HG03196 (cell line): Measurements from ENCODE around the gene KLHL29.

ENCODE experiments used
- ATAC-seq: cut with Tn5 transposase; IDR thresholded peaks from one replicate; pipeline ENCODE4 v1.9.1; 2021; ENCODE audit not compliant: unreplicated experiment

The KLHL29 gene

GRCh38 chr2:23526835-23527790 is 142.1 kb downstream of the KLHL29 start:
- no peak for ATAC-seq

- no peak for ATAC-seq
Measured at GRCh38 chr2:23528171-23528570, 143.2 kb downstream of the KLHL29 start.

DNA sequence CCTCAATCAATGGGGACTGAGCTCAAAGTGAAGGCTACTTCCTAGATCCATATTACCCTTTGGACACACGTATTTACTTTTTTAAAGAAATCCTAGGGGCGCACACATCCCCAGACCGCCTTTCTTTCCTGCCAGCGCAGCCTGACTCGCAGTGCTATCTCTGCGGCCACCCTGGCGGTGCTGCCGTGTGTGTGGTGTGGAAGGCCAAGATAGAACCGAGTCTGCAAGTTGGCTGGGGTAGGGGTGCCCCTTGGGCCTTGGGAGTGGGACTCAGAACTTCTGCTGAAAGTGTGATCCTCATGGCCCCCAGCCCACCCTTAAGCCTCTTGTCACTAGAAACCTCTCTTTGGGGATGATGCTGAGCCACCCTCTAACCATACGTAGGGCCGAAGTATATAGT is 143.7 kb downstream of the KLHL29 start:
- no peak for ATAC-seq

GRCh38 chr2:23529659-23530058 is 144.7 kb downstream of the KLHL29 start:
- no peak for ATAC-seq

DNA sequence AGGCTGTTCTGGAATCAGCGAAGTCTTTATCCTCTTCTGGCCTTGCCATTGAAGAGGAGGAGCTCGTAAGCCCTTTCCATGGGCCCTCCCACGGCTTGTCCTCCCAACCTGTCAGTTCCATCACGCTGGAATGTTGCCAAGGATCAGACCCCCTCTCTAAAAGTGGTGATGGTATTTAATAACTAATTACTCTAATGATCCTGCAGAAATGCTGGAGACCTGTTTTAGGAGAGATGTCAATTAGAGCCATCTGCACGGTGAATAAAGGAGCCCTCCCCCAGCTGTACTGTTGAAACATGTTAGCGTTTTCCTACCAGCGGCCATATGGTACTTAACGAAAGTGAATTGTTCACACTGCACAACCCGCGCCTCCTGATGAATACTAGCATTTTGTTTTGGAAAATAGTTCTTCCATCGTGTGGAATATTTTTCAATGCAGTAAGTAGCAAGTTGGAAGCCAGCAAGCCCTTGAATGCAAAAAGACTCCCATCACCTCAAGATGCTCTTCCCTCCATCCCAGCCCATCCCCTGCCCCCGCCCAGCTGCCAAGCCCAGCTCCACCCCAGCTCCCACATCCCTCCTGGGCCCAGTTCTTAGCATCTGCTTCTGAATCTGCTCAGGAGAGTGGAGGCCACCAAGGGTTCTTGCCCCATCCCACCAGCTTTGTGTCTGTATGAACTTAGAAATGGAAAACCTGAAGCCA is 145.4 kb downstream of the KLHL29 start:
- ATAC-seq: no peak

- ATAC-seq: no peak
Measured at GRCh38 chr2:23530909-23531276, 145.9 kb downstream of the KLHL29 start.

DNA sequence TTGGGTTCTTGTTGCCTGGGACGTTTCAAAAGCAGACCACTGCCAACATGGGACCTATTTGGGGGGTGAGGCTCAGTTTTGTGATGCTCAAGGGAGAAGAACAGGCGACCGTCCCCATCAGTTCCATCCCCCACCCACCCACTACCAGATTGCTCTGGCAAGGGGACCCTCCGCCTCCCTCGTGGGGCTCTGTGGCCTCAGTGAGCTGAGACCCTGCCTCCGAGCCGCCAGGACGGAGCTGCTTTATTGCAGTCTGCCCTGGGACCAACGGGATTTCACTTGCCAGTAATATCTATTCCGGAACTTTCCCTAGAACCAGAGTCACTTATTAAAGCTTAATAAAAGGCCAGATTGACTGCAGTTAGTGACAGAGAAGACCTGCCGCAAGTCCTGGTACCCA is 146.3 kb downstream of the KLHL29 start:
- ATAC-seq: no peak

DNA sequence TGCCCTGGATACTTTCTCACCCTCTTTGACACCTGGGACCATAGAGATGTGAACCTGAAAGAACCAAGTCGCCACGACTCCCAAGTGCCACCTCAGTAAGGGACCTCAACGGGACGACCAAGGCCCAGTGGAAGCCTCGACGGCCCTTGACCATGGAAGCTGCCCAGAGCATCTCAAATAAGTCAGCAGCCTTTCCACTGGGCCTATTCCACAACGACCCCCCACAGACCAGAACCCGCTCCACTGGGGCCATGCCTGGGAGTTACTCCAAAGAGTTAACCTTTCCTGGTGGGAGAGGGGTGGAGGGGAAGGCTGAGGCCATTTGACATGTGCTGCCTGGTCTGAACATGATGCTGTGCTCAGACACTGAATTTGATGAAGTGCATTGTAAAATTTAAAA is 146.9 kb downstream of the KLHL29 start:
- no peak for ATAC-seq

DNA sequence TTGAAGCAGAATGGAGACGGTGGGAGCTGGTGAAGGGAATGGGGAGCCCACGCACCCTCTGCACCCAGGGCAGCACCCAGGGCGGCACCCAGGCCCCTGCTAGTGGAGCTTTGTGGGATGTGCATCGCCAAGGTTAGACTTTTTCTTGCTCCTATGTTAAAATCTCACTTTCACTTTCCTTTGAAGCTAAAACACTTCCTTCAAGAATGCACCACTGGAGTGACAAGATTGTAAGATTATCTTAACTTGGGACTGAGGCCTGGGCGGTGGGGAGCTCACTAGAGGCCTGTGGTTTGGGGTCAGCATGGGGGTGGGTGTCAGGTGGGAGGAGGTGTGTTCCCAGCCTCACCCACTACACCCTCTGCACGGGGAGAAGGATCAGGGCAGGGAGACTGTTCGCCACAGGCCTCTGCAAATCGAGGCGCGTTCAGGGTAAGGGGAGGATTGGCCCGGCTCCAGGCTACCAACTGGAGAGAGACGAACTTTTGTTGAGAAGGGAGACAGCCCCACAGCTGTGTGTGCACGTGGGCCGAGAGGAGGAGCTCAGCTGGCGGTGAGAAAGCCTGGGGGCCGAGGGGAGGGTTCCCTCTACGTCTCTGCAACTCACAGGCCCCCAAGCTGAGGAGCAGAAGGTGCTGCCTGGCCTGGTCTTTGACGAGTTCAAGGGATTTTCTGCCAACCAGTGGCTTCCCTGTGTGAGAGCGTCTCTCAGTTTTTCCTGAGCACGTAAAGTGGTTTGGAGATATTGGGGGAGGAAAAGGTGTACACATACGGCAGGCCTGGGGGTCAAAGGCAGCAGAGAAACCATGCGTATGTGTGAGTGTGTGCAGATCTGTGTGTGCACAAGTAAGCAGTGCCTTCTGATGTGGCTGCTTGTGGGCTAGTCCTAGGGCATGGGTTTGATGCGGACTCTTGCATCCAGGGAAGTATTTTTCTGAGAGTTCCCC is 147.7 kb downstream of the KLHL29 start:
- no peak for ATAC-seq

- no peak for ATAC-seq
Measured at GRCh38 chr2:23533338-23533695, 148.3 kb downstream of the KLHL29 start.

DNA sequence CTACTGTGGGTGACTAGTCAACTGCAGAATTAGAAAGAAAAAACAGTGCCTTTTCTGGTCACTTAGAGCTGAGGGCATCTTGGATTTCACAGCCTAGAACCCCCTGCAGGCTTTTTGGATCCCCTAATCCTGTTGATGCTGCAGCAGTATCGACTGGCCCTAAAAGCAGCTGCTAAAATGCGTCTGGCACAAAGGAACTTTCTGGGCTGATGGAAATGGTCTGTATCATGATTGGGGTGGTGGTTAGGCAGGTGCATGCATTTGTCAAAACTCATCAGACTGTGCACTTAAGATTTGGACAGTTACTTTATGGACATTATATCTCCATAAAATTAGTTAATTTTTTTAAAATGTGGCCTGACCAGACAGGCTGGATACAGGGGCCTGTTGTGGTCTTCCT is 149.8 kb downstream of the KLHL29 start:
- no peak for ATAC-seq

DNA sequence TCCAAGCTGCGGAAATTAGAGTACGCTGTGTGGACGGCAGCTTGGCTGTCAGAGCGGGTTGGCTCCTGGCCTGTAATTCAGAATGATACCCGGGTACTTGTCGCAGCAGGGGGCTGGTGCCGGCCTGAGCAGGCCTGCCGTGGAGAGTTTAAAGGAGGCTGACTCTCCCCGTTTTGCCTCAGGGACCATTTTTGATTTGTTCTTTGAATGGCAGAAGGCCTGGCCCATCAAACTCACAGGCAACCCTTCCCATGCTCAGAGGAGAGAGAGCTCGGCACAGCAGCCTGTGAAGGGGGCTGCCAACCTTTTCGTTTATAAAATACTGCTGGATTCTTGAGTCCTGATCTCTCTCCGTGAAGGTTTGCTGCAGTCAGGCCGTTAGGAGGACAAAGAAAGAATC is 151.3 kb downstream of the KLHL29 start:
- ATAC-seq: no peak

GRCh38 chr2:23537991-23538390 is 153.0 kb downstream of the KLHL29 start:
- no peak for ATAC-seq

DNA sequence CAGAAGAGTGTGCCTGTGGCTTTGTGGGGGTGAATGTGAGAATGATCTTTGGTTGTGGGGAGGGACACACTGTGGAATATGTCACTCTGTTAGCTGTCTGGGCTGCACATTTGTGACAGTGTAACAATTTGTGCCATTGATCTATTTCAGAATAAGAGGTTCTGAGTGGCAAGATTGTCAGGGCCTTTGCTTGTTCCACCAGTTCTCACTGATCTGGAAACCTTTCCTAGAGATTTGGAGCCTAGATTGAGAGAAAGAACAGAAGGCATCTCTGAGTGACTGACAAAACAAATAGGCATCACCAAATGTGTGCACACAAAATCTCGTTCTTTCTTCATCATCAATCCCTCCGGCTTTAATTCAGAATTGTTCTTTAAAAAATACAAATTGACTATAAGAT is 153.6 kb downstream of the KLHL29 start:
- ATAC-seq: no peak

DNA sequence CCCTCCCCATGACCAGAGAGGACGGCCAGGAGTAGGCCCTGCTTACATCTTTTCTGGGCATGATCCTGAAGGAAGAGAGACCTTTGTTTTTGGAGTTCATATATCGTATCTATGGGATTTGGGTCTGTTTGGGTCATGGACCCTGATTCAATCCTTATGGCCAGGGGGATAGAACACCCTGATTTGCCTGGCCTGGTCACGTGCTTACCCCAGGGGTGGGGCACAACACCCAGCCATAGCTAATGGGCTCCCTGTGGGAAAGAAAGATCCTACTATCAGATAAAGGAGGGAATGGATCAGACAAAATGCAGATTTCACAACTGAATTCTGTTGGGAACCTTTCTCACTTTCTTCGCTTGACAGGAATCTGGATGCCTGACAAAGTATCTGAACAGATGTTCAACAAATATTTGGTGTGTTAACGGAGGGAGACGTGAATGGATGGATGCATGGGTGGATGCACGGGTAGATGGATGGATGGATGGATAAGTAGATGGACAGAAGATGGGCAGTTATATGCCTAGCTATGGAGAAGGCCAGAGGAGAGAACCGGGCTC is 155.9 kb downstream of the KLHL29 start:
- ATAC-seq: no peak

GRCh38 chr2:23541503-23542229 is 156.7 kb downstream of the KLHL29 start:
- no peak for ATAC-seq

DNA sequence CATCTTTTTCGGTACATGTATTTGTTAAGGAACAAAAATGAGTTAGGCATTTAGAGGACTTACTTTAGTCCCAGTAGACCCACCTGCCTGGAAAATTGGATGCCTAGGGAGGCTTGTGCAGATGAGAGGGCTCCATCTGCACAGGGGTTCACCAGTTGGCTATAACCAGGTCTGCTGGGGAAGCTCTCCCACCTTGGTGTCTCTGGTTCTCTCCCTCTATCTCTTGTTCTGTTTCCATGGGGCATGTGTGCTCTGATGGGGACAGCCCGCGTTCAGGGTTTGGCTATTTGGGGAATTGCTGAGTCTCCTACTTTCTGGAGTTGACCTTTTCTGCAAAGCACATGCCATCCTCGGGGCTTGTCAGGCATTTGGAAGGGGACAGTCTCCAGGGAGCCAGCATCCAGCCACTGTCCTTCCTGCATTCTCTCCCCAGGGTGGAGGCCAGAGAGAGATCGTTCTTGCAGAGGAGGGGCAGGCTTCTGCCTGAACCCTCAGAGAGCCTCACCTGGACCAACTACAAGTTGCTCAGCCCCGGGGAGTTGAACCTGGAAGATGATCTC is 157.3 kb downstream of the KLHL29 start:
- no peak for ATAC-seq

GRCh38 chr2:23543302-23543701 is 158.3 kb downstream of the KLHL29 start:
- ATAC-seq: no peak

DNA sequence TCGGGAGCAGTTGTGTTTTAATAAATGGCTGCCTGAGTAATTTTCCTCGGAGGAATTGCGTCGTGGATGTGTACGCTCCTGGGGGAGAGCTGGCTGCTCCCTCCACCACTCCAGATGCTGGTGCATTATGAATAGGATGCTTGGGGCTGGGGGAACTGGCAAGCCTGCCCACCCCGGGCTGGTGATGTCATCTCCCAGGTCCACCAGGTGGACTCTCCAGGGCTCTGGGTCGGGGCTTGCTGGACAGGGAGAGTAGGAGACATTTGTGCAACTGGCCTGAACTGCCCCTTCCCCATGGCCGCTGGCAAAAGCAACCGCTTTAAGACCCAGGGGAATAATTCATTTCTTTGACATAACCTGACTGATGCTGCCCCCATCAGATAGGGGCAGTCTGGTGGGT is 158.7 kb downstream of the KLHL29 start:
- no peak for ATAC-seq
